ENCODE results near the gene ADPRHL1.
"Not testable (repeated sequence)": the region's sequence is repeated elsewhere in the genome, so short reads cannot be mapped to it uniquely, and the experiment has no call there.

DNA sequence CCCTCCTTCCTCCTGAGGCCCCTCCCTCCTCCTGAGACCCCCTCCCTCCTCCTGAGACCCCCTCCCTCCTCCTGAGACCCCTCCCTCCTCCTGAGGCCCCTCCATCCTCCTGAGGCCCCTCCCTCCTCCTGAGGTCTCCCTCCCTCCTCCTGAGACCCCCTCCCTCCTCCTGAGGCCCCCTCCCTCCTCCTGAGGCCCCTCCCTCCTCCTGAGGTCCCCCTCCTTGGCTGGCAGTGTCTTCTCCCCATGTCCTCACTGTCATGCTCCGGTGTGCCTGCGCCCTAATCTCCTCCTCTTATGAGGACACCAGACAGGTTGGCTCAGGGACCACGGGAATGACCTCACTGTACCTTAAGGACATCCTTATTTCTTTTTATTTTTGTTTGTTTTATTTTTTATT is 81.6 kb downstream of the ADPRHL1 start:
- not testable (repeated sequence) for TF ChIP-seq CTCF (IDR thresholded peaks at IDR 0.05; ENCODE audit: low read depth, low read length); MYC (IDR thresholded peaks at IDR 0.05; ENCODE audit: low read depth, low read length); POLR2A (IDR thresholded peaks at IDR 0.05; ENCODE audit: extremely low read depth, insufficient read length)

Measured in NB4 (cell line).